ENCODE data around the gene MINPP1. TPM values are rescaled to one million over a fixed set of nuclear protein-coding genes. Genes with fewer than 3 reads are reported as not detected.
A peak's percentile ranks its signal among the peaks of the same experiment; 100 is the strongest.

The MINPP1 gene
- total and polyA plus RNA-seq, 11 donors, result 4.9 to 10.0 (median 6.7) TPM

- TF ChIP-seq POLR2A (IDR thresholded peaks at IDR 0.05) (no peak), CTCF (IDR thresholded peaks at IDR 0.05) (no peak)
- DNase-seq (no peak), ATAC-seq (no peak)
- Histone ChIP-seq H3K4me3 (no peak overlapping the region), H3K9me3 (peaks cover 0 to 16% (median 8%) of the 10 kb centered on the region in 12 donors), H3K27ac (no peak overlapping the region), H3K27me3 (no peaks in the 10 kb centered on the region), H3K36me3 (peaks cover 0 to 24% (median 12%) of the 10 kb centered on the region in 9 donors), H3K4me1 (peaks cover 0 to 38% (median 3%) of the 10 kb centered on the region in 12 donors)
- intact Hi-C loops (cut with DNase I), result loop anchor here in 2 of 10 donors (10.0 kb wide), 2 partner anchors 110 to 120 kb away; partner anchors contain the start of gene PAPSS2 (in 1 of the 2)
These were observed 40.0 kb downstream of the MINPP1 start for GRCh38 chr10:87544721-87545120.

GRCh38 chr10:87545783-87546182, 41.1 kb downstream of the MINPP1 start:
- WGBS, 4 donors, result 68 to 79% (median 71%) methylated on average over 5 of the region's 5 CpGs
- no peak for ATAC-seq
- H3K27ac ChIP-seq, result peak overlapping the region in 1 of 12 donors; percentile 28

GRCh38 chr10:87546210-87546609, 41.5 kb downstream of the MINPP1 start:
- H3K27me3 ChIP-seq, result no peaks in the 10 kb centered on the region
- no peak overlapping the region for H3K4me3 ChIP-seq
- WGBS, 4 donors, result 77 to 84% (median 81%) methylated on average over 7 of the region's 7 CpGs
- ATAC-seq (no peak), DNase-seq (no peak)
- H3K36me3 ChIP-seq, result peaks cover 0 to 21% (median 12%) of the 10 kb centered on the region in 9 donors
- H3K27ac ChIP-seq, result peak overlapping the region in 1 of 12 donors; percentile 28
- H3K4me1 ChIP-seq, result peaks cover 0 to 38% (median 3%) of the 10 kb centered on the region in 12 donors
- H3K9me3 ChIP-seq, result peaks cover 0 to 16% (median 8%) of the 10 kb centered on the region in 12 donors
- intact Hi-C loops (cut with DNase I), result loop anchor here in 2 of 10 donors (10.0 kb wide), 2 partner anchors 109 to 119 kb away; partner anchors contain the start of gene PAPSS2 (in 1 of the 2)
- no peak for TF ChIP-seq POLR2A (IDR thresholded peaks at IDR 0.05)
- TF ChIP-seq CTCF (IDR thresholded peaks at IDR 0.05), result no peak

More at GRCh38 chr10:87545783-87546182, 41.1 kb downstream of the MINPP1 start:
- intact Hi-C loops (cut with DNase I), result loop anchor here in 2 of 10 donors (10.0 kb wide), 2 partner anchors 109 to 119 kb away; partner anchors contain the start of gene PAPSS2 (in 1 of the 2)
- Histone ChIP-seq H3K36me3 (peaks cover 0 to 21% (median 12%) of the 10 kb centered on the region in 9 donors), H3K4me3 (no peak overlapping the region), H3K9me3 (peaks cover 0 to 16% (median 8%) of the 10 kb centered on the region in 12 donors), H3K27me3 (no peaks in the 10 kb centered on the region), H3K4me1 (peaks cover 0 to 38% (median 3%) of the 10 kb centered on the region in 12 donors)
- DNase-seq, result no peak
- no peak for TF ChIP-seq CTCF (IDR thresholded peaks at IDR 0.05)
- TF ChIP-seq POLR2A (IDR thresholded peaks at IDR 0.05), result no peak

GRCh38 chr10:87546971-87547413, 42.3 kb downstream of the MINPP1 start:
- H3K9me3 ChIP-seq, result peaks cover 0 to 16% (median 8%) of the 10 kb centered on the region in 12 donors
- TF ChIP-seq POLR2A (IDR thresholded peaks at IDR 0.05), result no peak
- no peak for TF ChIP-seq CTCF (IDR thresholded peaks at IDR 0.05)
- H3K27ac ChIP-seq, result peak overlapping the region in 1 of 12 donors; percentile 43
- DNase-seq (no peak), ATAC-seq (no peak)
- H3K27me3 ChIP-seq, result no peaks in the 10 kb centered on the region
- peaks cover 0 to 38% (median 4%) of the 10 kb centered on the region in 12 donors for H3K4me1 ChIP-seq
- 80 to 87% (median 83%) methylated on average over 2 of the region's 2 CpGs for WGBS, 4 donors
- intact Hi-C loops (cut with DNase I), result loop anchor here in 2 of 10 donors (10.0 kb wide), 2 partner anchors 108 to 118 kb away; partner anchors contain the start of gene PAPSS2 (in 1 of the 2)
- no peak overlapping the region for H3K4me3 ChIP-seq
- peaks cover 0 to 22% (median 12%) of the 10 kb centered on the region in 9 donors for H3K36me3 ChIP-seq

Measured in heart left ventricle (tissue), 16 donors.